ENCODE measurements around the gene SUN3. TPM values are rescaled to one million over a fixed set of nuclear protein-coding genes. Genes with fewer than 3 reads are reported as not detected.

The SUN3 gene
- total and polyA plus RNA-seq, 2 of the 8 experiments (the other 6 are each of a cell fraction or from before 2014, with no cell fraction given), result not detected

GRCh38 chr7:47967123-47967522 is 61.8 kb downstream of the SUN3 start (continued):
- no peak for TF ChIP-seq TAF1 (IDR thresholded peaks at IDR 0.05; ENCODE audit: low read depth, low read length)

Data from H1 (cell line).